Measurements from ENCODE around the gene GPM6B. TPM values are rescaled to one million over a fixed set of nuclear protein-coding genes. Genes with fewer than 3 reads are reported as not detected.

The GPM6B gene
- total RNA-seq, 1 donor from 2014 or later, result 3.6 TPM

Other genes with a start within 250 kb of the GPM6B start
- gene EGFL6, start 247.5 kb downstream of the GPM6B start, total RNA-seq, result not detected in 2 replicates
- 0.12 and 0.29 TPM in 2 replicates for gene TCEANC, start 164.0 kb downstream of the GPM6B start, total RNA-seq
- 33.6 and 39.6 TPM in 2 replicates for gene RAB9A, start 128.0 kb downstream of the GPM6B start, total RNA-seq
- gene TRAPPC2, start 82.5 kb downstream of the GPM6B start, total RNA-seq, result 6.4 and 10.3 TPM in 2 replicates
- gene OFD1, start 82.3 kb downstream of the GPM6B start, total RNA-seq, result 8.4 and 10.8 TPM in 2 replicates
- 23.0 and 25.9 TPM in 2 replicates for gene GEMIN8, start 212.8 kb upstream of the GPM6B start, total RNA-seq